MG63 (cell line): ENCODE results near the gene ARHGEF39. TPM values are rescaled to one million over a fixed set of nuclear protein-coding genes. Genes with fewer than 3 reads are reported as not detected.

Source experiments
- DNase-seq: peaks from one replicate; pipeline ENCODE4 v3.0.0-alpha.2; 2020
- H3K27me3 ChIP-seq: fragments of 250-450 bp; sonication (Bioruptor Pico); 2 replicates; pipeline ENCODE4 v1.5.1; 2020; ENCODE audit warnings: mild to moderate bottlenecking, moderate library complexity
- H3K36me3 ChIP-seq: fragments of 250-450 bp; sonication (Bioruptor Pico); 2 replicates; pipeline ENCODE4 v1.5.1; 2020; ENCODE audit warnings: mild to moderate bottlenecking, moderate library complexity
- H3K4me3 ChIP-seq: fragments of 250-450 bp; sonication (Bioruptor Pico); 2 replicates; pipeline ENCODE4 v1.5.1; 2020; ENCODE audit warnings: mild to moderate bottlenecking, moderate library complexity
- H3K9me3 ChIP-seq: fragments of 250-450 bp; sonication (Bioruptor Pico); 2 replicates; pipeline ENCODE4 v1.5.1; 2020; ENCODE audit warnings: mild to moderate bottlenecking, moderate library complexity
- total RNA-seq: library from RNA; depleted of rRNA; stranded (reverse); fragments of >200 nt; shearing (Covaris generic); gene quantifications from 2 replicates; pipeline ENCODE4 v1.2.3, GENCODE V29; 2014; ENCODE audit warnings: low replicate concordance; rRNA removed

The ARHGEF39 gene
- 15.5 and 35.6 TPM in 2 replicates for total RNA-seq

GRCh38 chr9:35664531-35665470 lies at the start of gene ARHGEF39:
ARHGEF39 (minus strand) TSS chr9:35665195; CDS start chr9:35665169, 26 bp downstream.
- Histone ChIP-seq H3K4me3 (peak within 1 kb of the TSS; percentile 68), H3K27me3 (no peaks in the 10 kb centered on the region), H3K36me3 (peaks cover 48% of the 10 kb centered on the region), H3K9me3 (no peaks in the 10 kb centered on the region)
- peak; percentile 98 for DNase-seq

- peaks cover 95% of the 10 kb centered on the region for H3K36me3 ChIP-seq
- H3K4me3 ChIP-seq = no peak overlapping the region
- no peaks in the 10 kb centered on the region for H3K9me3 ChIP-seq
- no peak for DNase-seq
- H3K27me3 ChIP-seq = no peaks in the 10 kb centered on the region
Observed at GRCh38 chr9:35714123-35714522, 49.1 kb upstream of the ARHGEF39 start.

- no peak for DNase-seq
- Histone ChIP-seq H3K4me3 (no peak overlapping the region), H3K9me3 (no peaks in the 10 kb centered on the region), H3K27me3 (no peaks in the 10 kb centered on the region), H3K36me3 (peaks cover 95% of the 10 kb centered on the region)
Observed at GRCh38 chr9:35713578-35713977, 48.6 kb upstream of the ARHGEF39 start.

GRCh38 chr9:35712762-35713400 lies 47.9 kb upstream of the ARHGEF39 start:
- DNase-seq = no peak
- Histone ChIP-seq H3K9me3 (no peaks in the 10 kb centered on the region), H3K27me3 (no peaks in the 10 kb centered on the region), H3K4me3 (no peak overlapping the region), H3K36me3 (peaks cover 95% of the 10 kb centered on the region)

- Histone ChIP-seq H3K4me3 (no peak overlapping the region), H3K27me3 (no peaks in the 10 kb centered on the region), H3K9me3 (no peaks in the 10 kb centered on the region), H3K36me3 (peaks cover 95% of the 10 kb centered on the region)
- no peak for DNase-seq
Observed at GRCh38 chr9:35711501-35712428, 46.8 kb upstream of the ARHGEF39 start.

GRCh38 chr9:35710818-35711500 lies 46.0 kb upstream of the ARHGEF39 start:
- no peak overlapping the region for H3K4me3 ChIP-seq
- no peak for DNase-seq

GRCh38 chr9:35708146-35708545 lies 43.2 kb upstream of the ARHGEF39 start:
- no peaks in the 10 kb centered on the region for H3K27me3 ChIP-seq
- peaks cover 95% of the 10 kb centered on the region for H3K36me3 ChIP-seq
- no peaks in the 10 kb centered on the region for H3K9me3 ChIP-seq
- no peak overlapping the region for H3K4me3 ChIP-seq
- no peak for DNase-seq

More at GRCh38 chr9:35710818-35711500, 46.0 kb upstream of the ARHGEF39 start:
- Histone ChIP-seq H3K9me3 (no peaks in the 10 kb centered on the region), H3K27me3 (no peaks in the 10 kb centered on the region), H3K36me3 (peaks cover 95% of the 10 kb centered on the region)

- no peaks in the 10 kb centered on the region for H3K27me3 ChIP-seq
- peaks cover 95% of the 10 kb centered on the region for H3K36me3 ChIP-seq
- no peak overlapping the region for H3K4me3 ChIP-seq
- DNase-seq = no peak
- no peaks in the 10 kb centered on the region for H3K9me3 ChIP-seq
Observed at GRCh38 chr9:35706951-35707350, 42.0 kb upstream of the ARHGEF39 start.

- H3K27me3 ChIP-seq = no peaks in the 10 kb centered on the region
- no peaks in the 10 kb centered on the region for H3K9me3 ChIP-seq
- H3K36me3 ChIP-seq = peaks cover 95% of the 10 kb centered on the region
- no peak overlapping the region for H3K4me3 ChIP-seq
- no peak for DNase-seq
Observed at GRCh38 chr9:35705836-35706430, 40.9 kb upstream of the ARHGEF39 start.

- H3K9me3 ChIP-seq = no peaks in the 10 kb centered on the region
- DNase-seq = no peak
- peaks cover 95% of the 10 kb centered on the region for H3K36me3 ChIP-seq
- no peaks in the 10 kb centered on the region for H3K27me3 ChIP-seq
- no peak overlapping the region for H3K4me3 ChIP-seq
Observed at GRCh38 chr9:35705372-35705771, 40.4 kb upstream of the ARHGEF39 start.

GRCh38 chr9:35703906-35704672 lies 39.1 kb upstream of the ARHGEF39 start:
- DNase-seq = no peak
- Histone ChIP-seq H3K9me3 (no peaks in the 10 kb centered on the region), H3K4me3 (no peak overlapping the region)

GRCh38 chr9:35702696-35703095 lies 37.7 kb upstream of the ARHGEF39 start:
- Histone ChIP-seq H3K27me3 (no peaks in the 10 kb centered on the region), H3K9me3 (no peaks in the 10 kb centered on the region), H3K36me3 (peaks cover 100% of the 10 kb centered on the region), H3K4me3 (no peak overlapping the region)
- no peak for DNase-seq

More at GRCh38 chr9:35703906-35704672, 39.1 kb upstream of the ARHGEF39 start:
- Histone ChIP-seq H3K27me3 (no peaks in the 10 kb centered on the region), H3K36me3 (peaks cover 100% of the 10 kb centered on the region)

- no peak for DNase-seq
- no peak overlapping the region for H3K4me3 ChIP-seq
- H3K9me3 ChIP-seq = no peaks in the 10 kb centered on the region
- peaks cover 100% of the 10 kb centered on the region for H3K36me3 ChIP-seq
- no peaks in the 10 kb centered on the region for H3K27me3 ChIP-seq
Observed at GRCh38 chr9:35700942-35701341, 35.9 kb upstream of the ARHGEF39 start.

- no peaks in the 10 kb centered on the region for H3K27me3 ChIP-seq
- H3K9me3 ChIP-seq = no peaks in the 10 kb centered on the region
- no peak overlapping the region for H3K4me3 ChIP-seq
- peaks cover 98% of the 10 kb centered on the region for H3K36me3 ChIP-seq
- DNase-seq = no peak
Observed at GRCh38 chr9:35700031-35700430, 35.0 kb upstream of the ARHGEF39 start.

- Histone ChIP-seq H3K4me3 (no peak overlapping the region), H3K9me3 (no peaks in the 10 kb centered on the region), H3K36me3 (peaks cover 87% of the 10 kb centered on the region), H3K27me3 (no peaks in the 10 kb centered on the region)
- no peak for DNase-seq
Observed at GRCh38 chr9:35698231-35698630, 33.2 kb upstream of the ARHGEF39 start.
